Thyroid gland (tissue), 4 donors: ENCODE results near the gene PLEKHA6. TPM values are rescaled to one million over a fixed set of nuclear protein-coding genes. Genes with fewer than 3 reads are reported as not detected.
A peak's percentile ranks its signal among the peaks of the same experiment; 100 is the strongest.

Experiments
- DNase-seq, 2 donors: peaks; one replicate each; pipeline ENCODE4 v3.0.0-alpha.2; 2019
- H3K27ac ChIP-seq, 3 donors: fragments of 200-600 bp; sonication (generic); 1 replicate in 2 of 3; 2 replicates in 1 of 3; pipeline ENCODE4 v1.5.1; 2016 to 2019; ENCODE audit warnings: mild to moderate bottlenecking in 1 of 3, moderate library complexity in 1 of 3
- H3K27me3 ChIP-seq: fragments of 200-600 bp; sonication (generic); one replicate; pipeline ENCODE4 v1.5.1; 2019
- H3K36me3 ChIP-seq, 2 donors: fragments of 200-600 bp; sonication (generic); one replicate each; pipeline ENCODE4 v1.5.1; 2016 to 2019
- H3K4me1 ChIP-seq, 2 donors: fragments of 200-600 bp; sonication (generic); one replicate each; pipeline ENCODE4 v1.5.1; 2017 to 2019
- H3K4me3 ChIP-seq, 3 donors: fragments of 200-600 bp; sonication (generic); replicated peaks in 1 of 3; 1 replicate in 2 of 3; 2 replicates in 1 of 3; pipeline ENCODE4 v1.5.1; 2016; ENCODE audit warnings: mild to moderate bottlenecking in 1 of 3
- H3K9me3 ChIP-seq: fragments of 200-600 bp; sonication (generic); one replicate; pipeline ENCODE4 v1.5.1; 2017
- POLR2A ChIP-seq, 2 donors: fragments of 450-650 bp; IDR thresholded peaks; one replicate each; pipeline ENCODE4 v1.6.1; 2017; ENCODE audit warnings: antibody characterized with exemption in 2 of 2, mild to moderate bottlenecking in 2 of 2, moderate library complexity in 1 of 2
- WGBS, 2 donors: methylation state at CpG; one replicate each; pipeline ENCODE4 v1.1.5; 2017; 5-methylcytosine and 5-hydroxymethylcytosine counted together
- intact Hi-C: fragments of 100-400 bp; cut with DNase I; formaldehyde crosslinking; loops from one replicate; pipeline ENCODE4 v1.15.1; 2023
- total RNA-seq, 4 donors: library from RNA; depleted of rRNA; stranded (reverse); fragments of >200 nt; gene quantifications; one replicate each; pipeline ENCODE4 v1.2.3, GENCODE V29; 2016
- TF ChIP-seq, protein P1 (sequence below), 6 experiments: fragments of 200-600 bp in 3 of 6; fragments of 450-650 bp in 3 of 6; sonication (generic) in 3 of 6; IDR thresholded peaks; one replicate each; pipeline ENCODE4 v1.5.1; 2016 to 2019; ENCODE audit warnings: antibody characterized with exemption in 6 of 6, mild to moderate bottlenecking in 2 of 6, inconsistent platforms in 1 of 6, moderate library complexity in 1 of 6

PLEKHA6 gene
- total RNA-seq, 4 donors from 2014 or later: 2.9 to 8.9 (median 4.0) TPM

DNA sequence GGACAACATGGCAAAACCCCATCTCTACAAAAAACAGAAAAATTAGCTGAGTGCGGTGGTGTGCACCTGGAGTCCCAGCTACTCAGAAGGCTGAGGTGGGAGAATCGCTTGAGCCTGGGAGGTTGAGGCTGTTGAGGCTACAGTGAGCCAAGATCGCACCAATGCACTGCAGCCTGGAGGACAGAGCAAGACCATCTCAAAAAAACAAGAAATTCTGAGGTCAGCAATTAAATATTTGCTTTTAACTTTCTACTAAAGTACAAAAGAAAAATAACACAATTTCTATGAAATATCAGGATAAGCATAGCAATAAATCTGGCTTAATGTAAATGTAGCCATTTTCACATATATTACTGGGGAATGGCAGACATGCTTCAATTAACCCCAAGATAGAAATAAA, 42.0 kb upstream of the PLEKHA6 start:
- WGBS, 2 donors: 95% methylated on average over 3 of the region's 3 CpGs
- peaks cover 20 to 25% of the 10 kb centered on the region in 2 donors for H3K36me3 ChIP-seq

DNA sequence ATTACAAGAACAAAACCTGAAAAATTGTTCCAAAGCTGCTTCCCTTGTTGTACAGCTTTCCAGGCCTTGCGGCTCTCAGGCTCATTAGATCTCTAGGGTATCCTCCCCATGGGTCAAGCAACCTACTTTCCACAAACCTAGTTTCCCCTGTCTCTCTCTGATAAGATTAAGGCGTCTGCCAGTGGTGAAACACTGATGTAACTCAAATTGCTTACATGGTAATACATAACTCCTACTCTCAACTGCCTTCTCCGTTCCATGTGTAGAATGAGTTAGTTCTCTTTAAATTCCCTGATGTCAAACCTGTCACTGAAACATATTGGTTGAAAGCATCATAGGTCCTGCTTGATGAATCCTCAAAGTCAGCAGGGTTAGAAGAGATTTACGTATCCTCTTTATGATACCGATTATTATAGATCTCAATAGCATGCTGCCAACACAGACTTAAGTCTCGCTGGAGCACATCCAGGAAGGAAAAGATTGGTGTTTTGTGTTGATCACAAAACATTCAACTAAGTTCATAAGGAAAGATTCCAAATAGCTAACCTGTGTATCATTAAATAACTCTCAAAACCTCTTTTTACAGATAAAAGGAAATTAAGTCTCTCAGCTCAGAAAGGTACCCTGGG, 41.3 kb upstream of the PLEKHA6 start:
- H3K27ac ChIP-seq: no peak overlapping the region
- peaks cover 13 to 24% of the 10 kb centered on the region in 2 donors for H3K4me1 ChIP-seq
- intact Hi-C loops: no loop called here
- peaks cover 20 to 25% of the 10 kb centered on the region in 2 donors for H3K36me3 ChIP-seq
- H3K9me3 ChIP-seq: no peaks in the 10 kb centered on the region
- no peak for DNase-seq
- no peak overlapping the region for H3K4me3 ChIP-seq
- 94 to 95% methylated on average over 6 of the region's 6 CpGs for WGBS, 2 donors
- TF ChIP-seq, protein P1, sequence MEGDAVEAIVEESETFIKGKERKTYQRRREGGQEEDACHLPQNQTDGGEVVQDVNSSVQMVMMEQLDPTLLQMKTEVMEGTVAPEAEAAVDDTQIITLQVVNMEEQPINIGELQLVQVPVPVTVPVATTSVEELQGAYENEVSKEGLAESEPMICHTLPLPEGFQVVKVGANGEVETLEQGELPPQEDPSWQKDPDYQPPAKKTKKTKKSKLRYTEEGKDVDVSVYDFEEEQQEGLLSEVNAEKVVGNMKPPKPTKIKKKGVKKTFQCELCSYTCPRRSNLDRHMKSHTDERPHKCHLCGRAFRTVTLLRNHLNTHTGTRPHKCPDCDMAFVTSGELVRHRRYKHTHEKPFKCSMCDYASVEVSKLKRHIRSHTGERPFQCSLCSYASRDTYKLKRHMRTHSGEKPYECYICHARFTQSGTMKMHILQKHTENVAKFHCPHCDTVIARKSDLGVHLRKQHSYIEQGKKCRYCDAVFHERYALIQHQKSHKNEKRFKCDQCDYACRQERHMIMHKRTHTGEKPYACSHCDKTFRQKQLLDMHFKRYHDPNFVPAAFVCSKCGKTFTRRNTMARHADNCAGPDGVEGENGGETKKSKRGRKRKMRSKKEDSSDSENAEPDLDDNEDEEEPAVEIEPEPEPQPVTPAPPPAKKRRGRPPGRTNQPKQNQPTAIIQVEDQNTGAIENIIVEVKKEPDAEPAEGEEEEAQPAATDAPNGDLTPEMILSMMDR (IDR thresholded peaks at IDR 0.05): no peak
- no peak for TF ChIP-seq POLR2A (IDR thresholded peaks at IDR 0.05)
- H3K27me3 ChIP-seq: no peaks in the 10 kb centered on the region

More for the DNA sequence above, 42.0 kb upstream of the PLEKHA6 start:
- Histone ChIP-seq H3K4me1 (peaks cover 20 to 31% of the 10 kb centered on the region in 2 donors), H3K27ac (no peak overlapping the region), H3K4me3 (no peak overlapping the region), H3K27me3 (no peaks in the 10 kb centered on the region), H3K9me3 (no peaks in the 10 kb centered on the region)
- TF ChIP-seq, protein P1 (IDR thresholded peaks at IDR 0.05): no peak
- no peak for TF ChIP-seq POLR2A (IDR thresholded peaks at IDR 0.05)
- DNase-seq: no peak
- intact Hi-C loops: no loop called here

DNA sequence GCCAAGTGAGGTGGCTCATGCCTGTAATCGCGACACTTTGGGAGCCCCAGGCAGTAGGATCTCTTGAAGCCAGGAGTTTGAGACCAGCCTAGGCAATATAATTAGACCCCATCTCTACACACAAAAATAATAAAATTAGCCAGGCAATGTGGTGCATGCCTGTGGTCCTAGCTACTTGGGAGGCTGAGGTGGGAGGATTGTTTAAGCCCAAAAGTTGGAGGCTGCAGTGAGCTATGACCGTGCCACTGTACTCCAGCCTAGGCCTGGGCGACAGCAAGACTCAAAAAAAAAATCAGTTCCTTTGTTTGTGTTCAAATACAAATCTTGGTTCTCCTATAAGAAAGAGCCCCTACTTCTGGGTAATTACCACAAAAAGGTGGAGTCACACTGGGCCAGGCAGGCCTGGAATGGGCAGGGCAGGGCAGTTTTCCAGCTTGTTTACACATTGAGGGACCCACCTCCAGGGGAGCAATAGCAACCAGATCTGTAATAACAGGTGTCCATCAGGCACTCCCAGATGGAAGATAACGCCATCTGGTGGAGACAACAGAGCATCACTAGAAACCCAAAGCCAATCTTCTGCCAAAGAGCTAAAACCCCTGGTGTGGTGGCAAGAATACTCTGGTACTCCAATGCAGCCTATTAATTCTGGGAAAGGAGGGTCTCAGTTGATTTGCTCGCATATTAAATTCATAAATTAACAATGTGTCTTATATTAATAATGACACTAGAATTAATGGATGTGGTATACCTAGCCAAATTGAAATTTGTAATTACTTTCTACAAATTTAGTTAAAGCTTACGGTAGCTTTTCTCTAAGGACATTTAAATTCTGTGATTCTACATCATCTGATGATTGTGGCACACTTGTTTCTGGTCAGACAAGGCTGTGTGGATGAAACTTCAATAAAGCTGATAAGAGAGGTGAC, 38.7 kb upstream of the PLEKHA6 start:
- peaks cover 0 to 5% of the 10 kb centered on the region in 2 donors for H3K4me1 ChIP-seq
- DNase-seq: peak; percentile 80
- no peak overlapping the region for H3K27ac ChIP-seq
- no peak overlapping the region for H3K4me3 ChIP-seq
- 69 to 75% methylated on average over 7 of the region's 7 CpGs for WGBS, 2 donors
- intact Hi-C loops: no loop called here
- TF ChIP-seq, protein P1 (IDR thresholded peaks at IDR 0.05): peak; percentile 47 to 82 (median 68)
- no peak for TF ChIP-seq POLR2A (IDR thresholded peaks at IDR 0.05)
- H3K27me3 ChIP-seq: no peaks in the 10 kb centered on the region
- H3K9me3 ChIP-seq: no peaks in the 10 kb centered on the region
- peaks cover 5 to 14% of the 10 kb centered on the region in 2 donors for H3K36me3 ChIP-seq

DNA sequence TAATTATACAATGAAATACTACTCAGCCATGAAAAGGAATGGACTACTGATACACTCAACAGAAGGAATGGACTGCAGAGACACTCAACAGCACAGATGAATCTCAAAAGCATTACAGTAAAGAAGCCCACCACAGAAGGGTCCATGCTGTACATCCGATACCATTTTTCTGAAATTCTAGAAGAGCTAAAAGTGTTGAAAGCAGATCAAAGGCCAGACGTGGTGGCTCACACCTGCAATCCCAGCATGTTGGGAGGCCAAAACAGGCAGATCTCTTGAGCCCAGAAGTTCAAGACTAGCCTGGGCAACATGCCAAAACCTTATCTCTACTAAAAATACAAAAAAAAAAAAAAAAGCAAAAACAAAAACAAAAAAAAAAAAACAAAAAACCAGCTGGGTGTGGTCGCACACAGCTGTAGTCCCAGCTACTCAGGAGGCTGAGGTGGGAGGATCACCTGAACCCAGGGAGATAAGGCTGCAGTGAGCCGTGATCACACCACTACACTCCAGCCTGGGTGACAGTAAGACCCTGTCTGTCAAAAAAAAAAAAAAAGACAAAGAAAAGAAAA, 36.4 kb upstream of the PLEKHA6 start:
- DNase-seq: no peak
- no peak overlapping the region for H3K27ac ChIP-seq
- no peak overlapping the region for H3K4me3 ChIP-seq
- no peaks in the 10 kb centered on the region for H3K27me3 ChIP-seq
- peaks cover 5 to 6% of the 10 kb centered on the region in 2 donors for H3K36me3 ChIP-seq
- peaks cover 0 to 5% of the 10 kb centered on the region in 2 donors for H3K4me1 ChIP-seq
- no peak for TF ChIP-seq POLR2A (IDR thresholded peaks at IDR 0.05)
- TF ChIP-seq, protein P1 (IDR thresholded peaks at IDR 0.05): no peak
- H3K9me3 ChIP-seq: no peaks in the 10 kb centered on the region
- intact Hi-C loops: no loop called here
- 87% methylated on average over 4 of the region's 4 CpGs for WGBS, 2 donors
